HEK293 (cell line): ENCODE measurements around the gene ARL15.

ENCODE experiments used
- CTCF ChIA-PET: fragments of 350-600 bp; formaldehyde crosslinking; extraction: SDS; loops from one replicate; lab custom pipeline; 2021; ENCODE audit warnings: antibody characterized with exemption; lab: Yijun Ruan, JAX
- POLR2A ChIA-PET: fragments of 300-600 bp; formaldehyde crosslinking; extraction: SDS; loops from one replicate; lab custom pipeline; 2020; ENCODE audit warnings: antibody characterized with exemption, inconsistent platforms; lab: Yijun Ruan, JAX
- H3K27ac ChIP-seq: fragments of 200-500 bp; sonication (Bioruptor generic); 2 replicates; pipeline ENCODE4 v1.5.1; 2014; ENCODE audit warnings: low read depth, low read length, control low read depth, inconsistent platforms; ENCODE audit errors: extremely low read depth
- H3K36me3 ChIP-seq, 2 experiments: fragments of 200-500 bp in 1 of 2; sonication (Bioruptor generic) in 1 of 2; 1 replicate in 1 of 2; 2 replicates in 1 of 2; pipeline ENCODE4 v1.5.1; 2014 to 2017; ENCODE audit warnings: inconsistent platforms in 2 of 2, low read length in 2 of 2; ENCODE audit not compliant: control insufficient read depth in 2 of 2, insufficient read depth in 1 of 2
- H3K4me1 ChIP-seq: fragments of 200-500 bp; sonication (Bioruptor generic); 2 replicates; pipeline ENCODE4 v1.5.1; 2014; ENCODE audit warnings: mild to moderate bottlenecking, low read length, inconsistent platforms; ENCODE audit not compliant: control insufficient read depth, insufficient read depth
- H3K4me3 ChIP-seq: 2 replicates; pipeline ENCODE4 v1.5.1; 2011; ENCODE audit warnings: low read depth, mild to moderate bottlenecking, control low read depth, low read length, moderate library complexity
- H3K9me3 ChIP-seq: fragments of 200-500 bp; sonication (Bioruptor generic); 2 replicates; pipeline ENCODE4 v1.5.1; 2014; ENCODE audit warnings: low read depth, low read length, inconsistent platforms; ENCODE audit not compliant: control insufficient read depth, insufficient read depth
- OSR2 ChIP-seq: fragments of 450-650 bp; formaldehyde crosslinking; IDR thresholded peaks from 2 replicates; pipeline ENCODE4 v1.5.1; 2016; ENCODE audit warnings: missing biosample characterization, missing genetic modification characterization
- SALL2 ChIP-seq: fragments of 450-650 bp; formaldehyde crosslinking; IDR thresholded peaks from 2 replicates; pipeline ENCODE4 v1.5.0; 2017; ENCODE audit warnings: missing biosample characterization, mild to moderate bottlenecking, missing genetic modification characterization, borderline replicate concordance
- SP2 ChIP-seq: fragments of 450-650 bp; formaldehyde crosslinking; IDR thresholded peaks from 2 replicates; pipeline ENCODE4 v1.5.1; 2016; ENCODE audit warnings: missing biosample characterization, missing genetic modification characterization
- ZBTB44 ChIP-seq: fragments of 450-650 bp; IDR thresholded peaks from 2 replicates; pipeline ENCODE4 v1.5.1; 2018; ENCODE audit warnings: missing biosample characterization, mild to moderate bottlenecking, missing genetic modification characterization
- ZBTB48 ChIP-seq: fragments of 450-650 bp; formaldehyde crosslinking; IDR thresholded peaks from 2 replicates; pipeline ENCODE4 v1.5.1; 2016; ENCODE audit warnings: missing biosample characterization, missing genetic modification characterization
- ZBTB7A ChIP-seq: fragments of 450-650 bp; formaldehyde crosslinking; IDR thresholded peaks from 2 replicates; pipeline ENCODE4 v1.5.1; 2016; ENCODE audit warnings: low read depth, missing biosample characterization, missing genetic modification characterization
- ZNF184 ChIP-seq: fragments of 450-650 bp; IDR thresholded peaks from 2 replicates; pipeline ENCODE4 v1.5.1; 2018; ENCODE audit warnings: missing biosample characterization, mild to moderate bottlenecking, missing genetic modification characterization
- ZNF202 ChIP-seq: fragments of 450-650 bp; formaldehyde crosslinking; IDR thresholded peaks from 2 replicates; pipeline ENCODE4 v1.5.1; 2016; ENCODE audit warnings: missing biosample characterization, missing genetic modification characterization, borderline replicate concordance
- ZNF24 ChIP-seq: fragments of 450-650 bp; formaldehyde crosslinking; IDR thresholded peaks from 2 replicates; pipeline ENCODE4 v1.5.1; 2016; ENCODE audit warnings: missing biosample characterization, missing genetic modification characterization
- ZNF292 ChIP-seq: fragments of 450-650 bp; formaldehyde crosslinking; IDR thresholded peaks from 2 replicates; pipeline ENCODE4 v1.5.1; 2016; ENCODE audit warnings: low read depth, missing biosample characterization, missing genetic modification characterization, borderline replicate concordance
- ZNF324 ChIP-seq: fragments of 450-650 bp; formaldehyde crosslinking; IDR thresholded peaks from 2 replicates; pipeline ENCODE4 v1.5.1; 2016; ENCODE audit warnings: missing biosample characterization, missing genetic modification characterization
- ZNF37A ChIP-seq: fragments of 450-650 bp; IDR thresholded peaks from 2 replicates; pipeline ENCODE4 v1.5.1; 2018; ENCODE audit warnings: missing biosample characterization, missing genetic modification characterization
- ZNF391 ChIP-seq: fragments of 450-650 bp; formaldehyde crosslinking; IDR thresholded peaks from 2 replicates; pipeline ENCODE4 v1.5.1; 2016; ENCODE audit warnings: low read depth, missing biosample characterization, missing genetic modification characterization, borderline replicate concordance
- ZNF426 ChIP-seq: fragments of 450-650 bp; formaldehyde crosslinking; IDR thresholded peaks from 2 replicates; pipeline ENCODE4 v1.5.1; 2017; ENCODE audit warnings: missing biosample characterization, missing genetic modification characterization, mild to moderate bottlenecking, inconsistent platforms, moderate library complexity
- ZNF521 ChIP-seq: fragments of 450-650 bp; formaldehyde crosslinking; IDR thresholded peaks from 2 replicates; pipeline ENCODE4 v1.5.1; 2017; ENCODE audit warnings: missing biosample characterization, mild to moderate bottlenecking, missing genetic modification characterization
- ZNF544 ChIP-seq: fragments of 450-650 bp; formaldehyde crosslinking; IDR thresholded peaks from 2 replicates; pipeline ENCODE4 v1.5.0; 2017; ENCODE audit warnings: missing biosample characterization, missing genetic modification characterization
- ZNF548 ChIP-seq: fragments of 450-650 bp; formaldehyde crosslinking; IDR thresholded peaks from 2 replicates; pipeline ENCODE4 v1.5.1; 2016; ENCODE audit warnings: missing biosample characterization, missing genetic modification characterization
- ZNF558 ChIP-seq: fragments of 450-650 bp; formaldehyde crosslinking; IDR thresholded peaks from 2 replicates; pipeline ENCODE4 v1.5.1; 2016; ENCODE audit warnings: missing biosample characterization, missing genetic modification characterization
- ZNF600 ChIP-seq: fragments of 450-650 bp; formaldehyde crosslinking; IDR thresholded peaks from 2 replicates; pipeline ENCODE4 v1.5.1; 2016; ENCODE audit warnings: missing biosample characterization, missing genetic modification characterization
- ZNF629 ChIP-seq: fragments of 450-650 bp; formaldehyde crosslinking; IDR thresholded peaks from 2 replicates; pipeline ENCODE4 v1.5.1; 2017; ENCODE audit warnings: missing biosample characterization, missing genetic modification characterization
- ZNF664 ChIP-seq: fragments of 450-650 bp; formaldehyde crosslinking; IDR thresholded peaks from 2 replicates; pipeline ENCODE4 v1.5.1; 2016; ENCODE audit warnings: missing biosample characterization, missing genetic modification characterization
- ZNF768 ChIP-seq: fragments of 450-650 bp; formaldehyde crosslinking; IDR thresholded peaks from 2 replicates; pipeline ENCODE4 v1.5.1; 2018; ENCODE audit warnings: missing biosample characterization, mild to moderate bottlenecking, missing genetic modification characterization
- ZNF830 ChIP-seq: fragments of 450-650 bp; IDR thresholded peaks from 2 replicates; pipeline ENCODE4 v1.5.0; 2018; ENCODE audit warnings: missing biosample characterization, missing genetic modification characterization, low read depth, mild to moderate bottlenecking, moderate library complexity
- ZSCAN16 ChIP-seq: fragments of 450-650 bp; formaldehyde crosslinking; IDR thresholded peaks from 2 replicates; pipeline ENCODE4 v1.5.1; 2016; ENCODE audit warnings: missing biosample characterization, missing genetic modification characterization
- ZSCAN5A ChIP-seq: fragments of 450-650 bp; formaldehyde crosslinking; IDR thresholded peaks from 2 replicates; pipeline ENCODE4 v1.5.1; 2016; ENCODE audit warnings: missing biosample characterization, missing genetic modification characterization

ARL15 gene

GRCh38 chr5:54347221-54347865, 37.0 kb upstream of the ARL15 start (continued):
- no peak for TF ChIP-seq ZBTB48
- peak; percentile 71; the same call in 1 of the 2 replicates for TF ChIP-seq ZNF184 (tag by site-specific recombination)
- TF ChIP-seq ZSCAN16 (tag by site-specific recombination): no peak
- no peak for TF ChIP-seq ZBTB7A
- TF ChIP-seq ZNF544 (tag by site-specific recombination): no peak
- no peak for TF ChIP-seq ZNF629 (tag by site-specific recombination)
- TF ChIP-seq ZNF37A: 0 out of 2 replicates have a peak, but pooled peaks have one; percentile 41
- TF ChIP-seq ZSCAN5A (tag by site-specific recombination): no peak
- TF ChIP-seq ZNF391 (tag by site-specific recombination): no peak
- no peak for TF ChIP-seq SP2 (tag by site-specific recombination)
- no peak; the same call in 1 of the 2 replicates for TF ChIP-seq ZNF324 (tag by site-specific recombination)
- no peak for TF ChIP-seq OSR2 (tag by site-specific recombination)

- POLR2A ChIA-PET: interaction anchor here (2.1 kb wide), 1 partner anchor 34 kb away, joined by 9 read pairs; the partner anchor contains the start of gene ARL15
Observed at GRCh38 chr5:54344653-54345052, 34.3 kb upstream of the ARL15 start.

GRCh38 chr5:54341971-54342370, 31.6 kb upstream of the ARL15 start:
- CTCF ChIA-PET: interaction anchor here (0.5 kb wide), 1 partner anchor 119 kb away, joined by 4 read pairs; no protein-coding TSS in a partner anchor
- H3K36me3 ChIP-seq: no peaks in the 10 kb centered on the region

More at GRCh38 chr5:54344653-54345052, 34.3 kb upstream of the ARL15 start:
- no peak for TF ChIP-seq SALL2 (tag by site-specific recombination)
- TF ChIP-seq, all 188 proteins: peak for 0
- H3K4me1 ChIP-seq: no peaks in the 10 kb centered on the region
- CTCF ChIA-PET: interaction anchor here (1.2 kb wide), 1 partner anchor 34 kb away, joined by 3 read pairs; the partner anchor contains the start of gene ARL15
- H3K36me3 ChIP-seq: no peaks in the 10 kb centered on the region
- H3K27ac ChIP-seq: no peak overlapping the region
- no peaks in the 10 kb centered on the region for H3K9me3 ChIP-seq
- no peak overlapping the region for H3K4me3 ChIP-seq

More at GRCh38 chr5:54341971-54342370, 31.6 kb upstream of the ARL15 start:
- TF ChIP-seq ZNF521 (tag by site-specific recombination): no peak
- no peak for TF ChIP-seq ZNF600 (tag by site-specific recombination)
- no peak for TF ChIP-seq ZNF558 (tag by site-specific recombination)
- TF ChIP-seq ZBTB44 (tag by site-specific recombination): no peak
- no peak for TF ChIP-seq ZNF664 (tag by site-specific recombination)
- TF ChIP-seq ZNF830: no peak
- TF ChIP-seq ZNF202: no peak
- TF ChIP-seq ZNF629 (tag by site-specific recombination): no peak
- no peak for TF ChIP-seq ZNF426 (tag by site-specific recombination)
- no peak for TF ChIP-seq ZNF768 (tag by site-specific recombination)
- TF ChIP-seq ZNF544 (tag by site-specific recombination): no peak
- no peak for TF ChIP-seq ZNF24
- TF ChIP-seq ZNF292 (tag by site-specific recombination): no peak
- TF ChIP-seq ZNF548 (tag by site-specific recombination): no peak
- Histone ChIP-seq H3K4me1 (no peaks in the 10 kb centered on the region), H3K9me3 (no peaks in the 10 kb centered on the region), H3K4me3 (no peak overlapping the region), H3K27ac (no peak overlapping the region)
- POLR2A ChIA-PET: no interaction called here
